ENCODE measurements around the gene KCNIP1. TPM values are rescaled to one million over a fixed set of nuclear protein-coding genes. Genes with fewer than 3 reads are reported as not detected.

KCNIP1 gene
- total RNA-seq: not detected

GRCh38 chr5:170503990-170504596 is at the start of gene KCNIP1:
Gene KCNIP1, plus strand, starts transcription at chr5:170504020.
- H3K36me3 ChIP-seq: no peaks in the 10 kb centered on the region
- no peak within 1 kb of the TSS for H3K27ac ChIP-seq
- H3K4me1 ChIP-seq: no peaks in the 10 kb centered on the region
- H3K9me3 ChIP-seq: no peaks in the 10 kb centered on the region
- H3K4me3 ChIP-seq: peak within 1 kb of the TSS in 2 of 4 donors; percentile 21 to 41
- no peak for DNase-seq
- H3K27me3 ChIP-seq: no peaks in the 10 kb centered on the region
- TF ChIP-seq, protein P1, sequence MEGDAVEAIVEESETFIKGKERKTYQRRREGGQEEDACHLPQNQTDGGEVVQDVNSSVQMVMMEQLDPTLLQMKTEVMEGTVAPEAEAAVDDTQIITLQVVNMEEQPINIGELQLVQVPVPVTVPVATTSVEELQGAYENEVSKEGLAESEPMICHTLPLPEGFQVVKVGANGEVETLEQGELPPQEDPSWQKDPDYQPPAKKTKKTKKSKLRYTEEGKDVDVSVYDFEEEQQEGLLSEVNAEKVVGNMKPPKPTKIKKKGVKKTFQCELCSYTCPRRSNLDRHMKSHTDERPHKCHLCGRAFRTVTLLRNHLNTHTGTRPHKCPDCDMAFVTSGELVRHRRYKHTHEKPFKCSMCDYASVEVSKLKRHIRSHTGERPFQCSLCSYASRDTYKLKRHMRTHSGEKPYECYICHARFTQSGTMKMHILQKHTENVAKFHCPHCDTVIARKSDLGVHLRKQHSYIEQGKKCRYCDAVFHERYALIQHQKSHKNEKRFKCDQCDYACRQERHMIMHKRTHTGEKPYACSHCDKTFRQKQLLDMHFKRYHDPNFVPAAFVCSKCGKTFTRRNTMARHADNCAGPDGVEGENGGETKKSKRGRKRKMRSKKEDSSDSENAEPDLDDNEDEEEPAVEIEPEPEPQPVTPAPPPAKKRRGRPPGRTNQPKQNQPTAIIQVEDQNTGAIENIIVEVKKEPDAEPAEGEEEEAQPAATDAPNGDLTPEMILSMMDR (IDR thresholded peaks at IDR 0.05): no peak
- no peak for TF ChIP-seq POLR2A (IDR thresholded peaks at IDR 0.05)

DNA sequence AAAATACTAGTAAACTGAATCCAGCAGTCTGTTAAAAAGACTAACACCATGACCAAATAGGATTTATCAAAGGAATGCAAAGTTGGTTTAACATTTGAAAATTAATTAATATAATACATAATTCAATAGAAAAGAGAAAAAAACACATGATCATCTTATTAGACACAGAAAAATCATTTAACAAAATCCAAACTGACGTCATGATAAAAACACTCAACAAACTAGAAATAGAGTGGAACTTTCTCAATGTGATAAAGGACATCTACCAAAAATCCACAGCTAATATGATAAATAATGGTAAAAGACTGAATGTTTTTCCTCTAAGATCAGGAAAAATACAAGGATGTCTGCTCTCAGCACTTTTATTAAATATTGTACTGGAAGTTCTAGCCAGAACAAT is 40.4 kb upstream of the KCNIP1 start:
- Histone ChIP-seq H3K36me3 (no peaks in the 10 kb centered on the region), H3K4me3 (no peak overlapping the region), H3K4me1 (no peaks in the 10 kb centered on the region), H3K9me3 (no peaks in the 10 kb centered on the region), H3K27me3 (no peaks in the 10 kb centered on the region), H3K27ac (no peak overlapping the region)
- DNase-seq: no peak
- TF ChIP-seq POLR2A (IDR thresholded peaks at IDR 0.05): no peak
- TF ChIP-seq, protein P1 (IDR thresholded peaks at IDR 0.05): no peak

- no peaks in the 10 kb centered on the region for H3K9me3 ChIP-seq
- H3K27me3 ChIP-seq: no peaks in the 10 kb centered on the region
- no peaks in the 10 kb centered on the region for H3K36me3 ChIP-seq
- H3K4me3 ChIP-seq: no peak overlapping the region
- DNase-seq: no peak
- TF ChIP-seq, protein P1 (IDR thresholded peaks at IDR 0.05): no peak
- no peak for TF ChIP-seq POLR2A (IDR thresholded peaks at IDR 0.05)
- no peaks in the 10 kb centered on the region for H3K4me1 ChIP-seq
- no peak overlapping the region for H3K27ac ChIP-seq
These were observed 39.3 kb upstream of the KCNIP1 start for GRCh38 chr5:170464280-170465127.

DNA sequence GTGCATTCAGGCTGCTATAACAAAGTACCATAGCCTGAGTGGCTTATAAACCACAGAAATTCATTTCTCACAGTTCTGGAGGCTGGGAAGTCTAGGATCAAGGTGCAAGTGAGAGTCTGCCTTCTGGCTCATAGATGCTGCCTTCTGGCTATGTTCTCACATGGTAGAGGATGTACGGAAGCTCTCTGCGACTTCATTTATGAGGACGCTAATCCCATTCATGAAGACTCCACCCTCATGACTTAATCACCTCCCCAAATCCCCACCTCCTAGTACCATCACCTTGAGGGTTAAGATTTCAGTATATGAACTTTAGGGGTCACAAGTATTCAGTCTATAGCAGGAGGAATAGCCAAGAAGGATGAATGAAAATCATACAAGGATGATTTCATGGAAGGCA is 37.3 kb upstream of the KCNIP1 start:
- no peaks in the 10 kb centered on the region for H3K9me3 ChIP-seq
- H3K4me3 ChIP-seq: no peak overlapping the region
- no peak overlapping the region for H3K27ac ChIP-seq
- TF ChIP-seq, protein P1 (IDR thresholded peaks at IDR 0.05): no peak
- no peak for TF ChIP-seq POLR2A (IDR thresholded peaks at IDR 0.05)
- DNase-seq: no peak
- H3K4me1 ChIP-seq: no peaks in the 10 kb centered on the region
- H3K36me3 ChIP-seq: no peaks in the 10 kb centered on the region
- H3K27me3 ChIP-seq: no peaks in the 10 kb centered on the region

DNA sequence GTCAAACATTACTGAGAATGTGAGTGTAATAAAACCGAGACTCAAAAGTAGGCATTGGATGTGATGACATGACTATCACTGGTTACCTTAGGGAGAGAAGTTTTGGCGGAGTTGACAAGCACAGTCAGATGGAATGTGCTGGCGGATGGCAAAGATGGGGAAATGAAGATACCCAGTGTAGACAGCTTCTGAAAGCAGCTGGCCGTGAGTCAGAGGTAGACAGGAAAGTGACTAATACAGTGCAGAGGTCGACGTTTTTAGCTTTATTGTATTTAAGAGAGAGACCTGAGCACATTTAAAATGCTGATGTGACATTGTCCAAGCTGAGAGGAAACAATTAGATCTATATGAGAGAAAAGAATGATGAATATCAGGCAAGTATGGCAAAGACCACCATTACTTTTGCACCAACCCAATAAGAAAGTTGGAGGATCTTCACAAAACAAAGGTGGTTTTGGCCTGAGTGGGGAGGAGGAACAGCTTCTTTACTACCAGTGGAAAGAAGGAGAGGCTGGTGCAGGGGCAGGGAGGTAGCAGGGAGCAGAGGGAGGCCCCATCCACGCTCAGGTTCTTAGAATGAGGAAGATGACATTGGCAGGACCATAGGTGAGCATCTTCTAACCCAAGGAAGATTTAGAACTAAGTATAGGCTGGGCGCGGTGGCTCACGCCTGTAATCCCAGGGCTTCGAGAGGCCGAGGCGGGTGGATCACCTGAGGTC is 36.7 kb upstream of the KCNIP1 start:
- DNase-seq: no peak
- Histone ChIP-seq H3K27me3 (no peaks in the 10 kb centered on the region), H3K27ac (no peak overlapping the region), H3K4me3 (no peak overlapping the region), H3K4me1 (no peaks in the 10 kb centered on the region), H3K9me3 (no peaks in the 10 kb centered on the region), H3K36me3 (no peaks in the 10 kb centered on the region)
- TF ChIP-seq, protein P1 (IDR thresholded peaks at IDR 0.05): no peak
- no peak for TF ChIP-seq POLR2A (IDR thresholded peaks at IDR 0.05)
